ENCODE measurements around the gene DHRSX. TPM values are rescaled to one million over a fixed set of nuclear protein-coding genes. Genes with fewer than 3 reads are reported as not detected.

Gene DHRSX
- total RNA-seq, 1 experiment from 2014 or later: 23.9 TPM

- H3K9me3 ChIP-seq (replicated peaks): no peaks in the 10 kb centered on the region
- H3K4me1 ChIP-seq (replicated peaks): no peaks in the 10 kb centered on the region
- H3K27ac ChIP-seq: no peak overlapping the region
- H3K36me3 ChIP-seq: no peaks in the 10 kb centered on the region
- no peak for DNase-seq (ENCODE audit: low read depth in 1 of 2, low spot score in 2 of 2)
- H3K4me3 ChIP-seq: no peak overlapping the region
- no peaks in the 10 kb centered on the region for H3K27me3 ChIP-seq (replicated peaks)
These were observed 313.2 kb downstream of the DHRSX start for GRCh38 chrX:2187352-2188115.

- Histone ChIP-seq H3K36me3 (no peaks in the 10 kb centered on the region), H3K4me3 (no peak overlapping the region), H3K4me1 (replicated peaks) (no peaks in the 10 kb centered on the region), H3K27ac (no peak overlapping the region), H3K27me3 (replicated peaks) (no peaks in the 10 kb centered on the region), H3K9me3 (replicated peaks) (no peaks in the 10 kb centered on the region)
- no peak for DNase-seq (ENCODE audit: low read depth in 1 of 2, low spot score in 2 of 2)
These were observed 315.3 kb downstream of the DHRSX start for GRCh38 chrX:2185341-2186082.

- Histone ChIP-seq H3K27me3 (replicated peaks) (no peaks in the 10 kb centered on the region), H3K4me3 (no peak overlapping the region), H3K9me3 (replicated peaks) (no peaks in the 10 kb centered on the region), H3K27ac (no peak overlapping the region), H3K4me1 (replicated peaks) (no peaks in the 10 kb centered on the region), H3K36me3 (no peaks in the 10 kb centered on the region)
- no peak for DNase-seq (ENCODE audit: low read depth in 1 of 2, low spot score in 2 of 2)
These were observed 316.7 kb downstream of the DHRSX start for GRCh38 chrX:2184089-2184488.

GRCh38 chrX:2183193-2183725 is 317.5 kb downstream of the DHRSX start:
- no peaks in the 10 kb centered on the region for H3K36me3 ChIP-seq
- DNase-seq (ENCODE audit: low read depth in 1 of 2, low spot score in 2 of 2): no peak
- H3K27me3 ChIP-seq (replicated peaks): no peaks in the 10 kb centered on the region
- H3K27ac ChIP-seq: no peak overlapping the region
- H3K4me1 ChIP-seq (replicated peaks): no peaks in the 10 kb centered on the region
- H3K9me3 ChIP-seq (replicated peaks): no peaks in the 10 kb centered on the region
- no peak overlapping the region for H3K4me3 ChIP-seq

DNA sequence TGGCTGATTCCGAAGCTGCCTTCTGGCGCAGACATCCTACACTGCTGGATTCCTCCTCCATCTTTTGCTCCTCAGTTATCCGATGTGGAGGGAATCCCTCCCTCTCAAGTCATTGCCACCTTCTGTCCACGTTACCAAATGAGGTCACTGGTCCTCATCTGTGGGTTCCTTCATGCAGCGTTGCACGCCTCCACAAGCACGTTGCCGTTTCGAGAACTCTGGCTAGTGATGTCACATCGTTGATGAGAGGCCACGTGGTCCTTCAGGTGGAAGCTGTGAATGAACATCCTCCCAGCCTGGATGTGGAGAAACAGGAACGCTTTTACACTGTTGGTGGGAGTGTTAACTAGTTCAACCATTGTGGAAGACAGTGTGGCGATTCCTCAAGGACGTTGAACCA is 323.2 kb downstream of the DHRSX start:
- Histone ChIP-seq H3K27me3 (replicated peaks) (no peaks in the 10 kb centered on the region), H3K4me1 (replicated peaks) (no peaks in the 10 kb centered on the region), H3K4me3 (no peak overlapping the region), H3K27ac (no peak overlapping the region), H3K9me3 (replicated peaks) (no peaks in the 10 kb centered on the region), H3K36me3 (no peaks in the 10 kb centered on the region)
- no peak for DNase-seq (ENCODE audit: low read depth in 1 of 2, low spot score in 2 of 2)

GRCh38 chrX:2176733-2177132 is 324.0 kb downstream of the DHRSX start:
- Histone ChIP-seq H3K27me3 (replicated peaks) (no peaks in the 10 kb centered on the region), H3K4me1 (replicated peaks) (no peaks in the 10 kb centered on the region), H3K27ac (no peak overlapping the region), H3K9me3 (replicated peaks) (no peaks in the 10 kb centered on the region), H3K36me3 (no peaks in the 10 kb centered on the region), H3K4me3 (no peak overlapping the region)
- no peak for DNase-seq (ENCODE audit: low read depth in 1 of 2, low spot score in 2 of 2)

DNA sequence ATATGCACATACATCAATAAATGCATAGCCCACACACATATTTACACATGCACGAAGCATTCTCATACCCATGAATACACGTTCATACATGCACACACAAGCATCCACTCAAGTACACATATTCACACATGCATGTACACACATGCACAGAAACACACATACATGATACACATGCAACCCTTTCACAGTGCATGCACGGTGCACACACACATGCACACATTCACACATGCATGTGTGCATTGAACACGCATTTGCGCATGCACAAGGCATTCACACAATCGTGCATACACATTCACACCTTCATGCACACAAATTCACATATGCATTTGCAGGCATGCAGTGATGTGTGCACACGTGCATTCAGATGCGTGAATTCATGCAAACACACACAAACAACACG is 324.5 kb downstream of the DHRSX start:
- no peaks in the 10 kb centered on the region for H3K27me3 ChIP-seq (replicated peaks)
- no peak overlapping the region for H3K27ac ChIP-seq
- H3K4me1 ChIP-seq (replicated peaks): no peaks in the 10 kb centered on the region
- H3K9me3 ChIP-seq (replicated peaks): no peaks in the 10 kb centered on the region
- DNase-seq (ENCODE audit: low read depth in 1 of 2, low spot score in 2 of 2): no peak
- H3K36me3 ChIP-seq: no peaks in the 10 kb centered on the region
- no peak overlapping the region for H3K4me3 ChIP-seq

DNA sequence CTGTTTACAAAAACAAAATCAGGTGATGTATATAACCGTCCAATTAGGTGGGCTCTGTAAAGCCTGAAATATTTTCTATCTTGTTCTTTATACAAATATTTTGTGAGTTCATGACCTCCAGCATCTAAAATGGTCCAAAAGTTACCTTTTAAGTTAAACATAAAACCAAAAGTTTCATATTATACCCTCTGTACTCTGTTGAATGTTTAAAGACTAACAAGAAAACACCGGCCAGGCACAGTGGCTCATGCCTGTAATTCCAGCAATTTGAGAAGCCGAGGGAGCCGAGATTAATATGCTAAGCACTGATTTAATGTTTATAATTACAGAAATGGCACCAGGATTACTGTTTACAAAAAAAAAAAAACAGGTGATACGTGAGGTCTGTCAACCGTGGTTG is 328.4 kb downstream of the DHRSX start:
- H3K36me3 ChIP-seq: no peaks in the 10 kb centered on the region
- H3K4me1 ChIP-seq (replicated peaks): no peaks in the 10 kb centered on the region
- DNase-seq (ENCODE audit: low read depth in 1 of 2, low spot score in 2 of 2): no peak
- no peaks in the 10 kb centered on the region for H3K27me3 ChIP-seq (replicated peaks)
- no peak overlapping the region for H3K4me3 ChIP-seq
- no peaks in the 10 kb centered on the region for H3K9me3 ChIP-seq (replicated peaks)
- no peak overlapping the region for H3K27ac ChIP-seq

Other genes with a start within 250 kb of the DHRSX start
- 38.8 and 57.2 TPM in 2 replicates for gene ZBED1, start within 50 bp of the DHRSX start, total RNA-seq (2014; rRNA removed; shearing (Covaris generic))
- gene CD99, start 190.3 kb upstream of the DHRSX start, total RNA-seq (2014; rRNA removed; shearing (Covaris generic)): 463 and 527 TPM in 2 replicates

Data from SJSA1 (cell line).